OCI-LY7 (cell line): Measurements from ENCODE around the gene BTRC. TPM values are rescaled to one million over a fixed set of nuclear protein-coding genes. Genes with fewer than 3 reads are reported as not detected.

Experiments used
- BruUV-seq: library from RNA; stranded (reverse); fragments of 400-500 nt; replicated peaks from 2 replicates; lab custom pipeline; 2021; lab: Mats Ljungman, UMichigan
- CTCF ChIA-PET: fragments of 300-600 bp; sonication (Branson Sonifier 250); formaldehyde crosslinking; loops from one replicate; lab custom pipeline; 2022; ENCODE audit warnings: antibody characterized with exemption; ENCODE audit not compliant: unreplicated experiment; lab: Charles Lee
- POLR2A ChIA-PET: fragments of 300-600 bp; sonication (Branson Sonifier 250); formaldehyde crosslinking; loops from one replicate; lab custom pipeline; 2022; ENCODE audit warnings: antibody characterized with exemption; lab: Charles Lee
- DNase-seq: peaks from one replicate; pipeline ENCODE4 v3.0.0-alpha.2; 2015; ENCODE audit warnings: low spot score
- H2AFZ ChIP-seq: fragments of 200-600 bp; sonication (generic), shearing (Covaris generic); 2 replicates; pipeline ENCODE4 v1.6.1; 2014; ENCODE audit warnings: mild to moderate bottlenecking, antibody characterized with exemption, low read length, moderate library complexity
- H3K27ac ChIP-seq: fragments of 200-600 bp; sonication (generic); 2 replicates; pipeline ENCODE4 v1.5.1; 2014; ENCODE audit warnings: mixed run types, low read depth, mild to moderate bottlenecking, moderate library complexity, low read length, inconsistent platforms; ENCODE audit not compliant: poor library complexity, severe bottlenecking
- H3K36me3 ChIP-seq: fragments of 200-600 bp; sonication (generic); 2 replicates; pipeline ENCODE4 v1.6.1; 2014; ENCODE audit warnings: mild to moderate bottlenecking, antibody characterized with exemption, low read length, moderate library complexity, mixed read lengths; ENCODE audit not compliant: insufficient read depth
- H3K4me1 ChIP-seq: fragments of 200-600 bp; sonication (generic); 2 replicates; pipeline ENCODE4 v1.5.1; 2014; ENCODE audit warnings: mild to moderate bottlenecking, low read length; ENCODE audit not compliant: insufficient read depth, poor library complexity, severe bottlenecking
- H3K4me2 ChIP-seq: fragments of 200-600 bp; sonication (generic); 2 replicates; pipeline ENCODE4 v1.6.1; 2014; ENCODE audit warnings: mild to moderate bottlenecking, low read length
- H3K4me3 ChIP-seq: fragments of 200-600 bp; sonication (generic); 2 replicates; pipeline ENCODE4 v1.5.1; 2014; ENCODE audit warnings: mild to moderate bottlenecking, low read depth, low read length; ENCODE audit not compliant: poor library complexity, severe bottlenecking
- H3K79me2 ChIP-seq: fragments of 200-600 bp; sonication (generic); 2 replicates; pipeline ENCODE4 v1.6.1; 2016; ENCODE audit warnings: low read depth, mild to moderate bottlenecking, low read length, moderate library complexity, mixed read lengths; ENCODE audit not compliant: insufficient read depth
- H3K9me2 ChIP-seq: fragments of 200-600 bp; sonication (generic); 2 replicates; pipeline ENCODE4 v1.6.1; 2016; ENCODE audit warnings: mild to moderate bottlenecking, low read length, mixed read lengths; ENCODE audit not compliant: insufficient read depth
- H3K9me3 ChIP-seq: fragments of 200-600 bp; sonication (generic); 2 replicates; pipeline ENCODE4 v1.6.1; 2014; ENCODE audit warnings: mild to moderate bottlenecking, mixed run types, low read length, mixed read lengths
- H4K20me1 ChIP-seq: fragments of 200-600 bp; sonication (generic); 2 replicates; pipeline ENCODE4 v1.6.1; 2014; ENCODE audit warnings: mild to moderate bottlenecking, antibody characterized with exemption, low read length, moderate library complexity, mixed read lengths; ENCODE audit not compliant: insufficient read depth
- EZH2phosphoT487 ChIP-seq: fragments of 200-600 bp; sonication (generic); IDR thresholded peaks from 2 replicates; pipeline ENCODE4 v1.6.1; 2018; ENCODE audit warnings: low read depth, borderline replicate concordance, mild to moderate bottlenecking, mixed run types, antibody characterized with exemption, low read length, moderate library complexity, mixed read lengths
- intact Hi-C: fragments of 100-400 bp; cut with micrococcal nuclease; formaldehyde crosslinking; loops from one replicate; pipeline ENCODE4 v1.10.0; 2022; ENCODE audit not compliant: unreplicated experiment
- total RNA-seq, 2 experiments: library from RNA; depleted of rRNA in 1 of 2; stranded (reverse); fragments of >200 nt in 1 of 2; shearing (Covaris generic) in 1 of 2; gene quantifications; 2 replicates each; pipeline ENCODE4 v1.2.3, GENCODE V29; 2014 to 2022
- TF ChIP-seq, protein P1 (sequence below): fragments of 200-600 bp; sonication (generic); conservative IDR thresholded peaks from 2 replicates; pipeline ENCODE4 v1.5.1; 2014; ENCODE audit warnings: mild to moderate bottlenecking, antibody characterized with exemption, low read length, moderate library complexity, mixed read lengths

BTRC gene
- total RNA-seq, 2 experiments from 2014 or later: 6.1 to 17.8 TPM

GRCh38 chr10:101451261-101451660 is 97.3 kb downstream of the BTRC start:
- Histone ChIP-seq H3K4me2 (no peak overlapping the region), H3K4me1 (no peaks in the 10 kb centered on the region), H3K9me2 (no peaks in the 10 kb centered on the region), H4K20me1 (no peaks in the 10 kb centered on the region; the same call in 1 of the 2 replicates), H3K4me3 (no peak overlapping the region), H2AFZ (no peak overlapping the region), H3K27ac (no peak overlapping the region), H3K79me2 (no peaks in the 10 kb centered on the region), H3K9me3 (no peaks in the 10 kb centered on the region), H3K36me3 (no peaks in the 10 kb centered on the region)
- no peak for DNase-seq
- intact Hi-C loops: no loop called here
- CTCF ChIA-PET: no interaction called here
- BruUV-seq: no TSS peak
- no peak for TF ChIP-seq EZH2phosphoT487
- TF ChIP-seq, protein P1, sequence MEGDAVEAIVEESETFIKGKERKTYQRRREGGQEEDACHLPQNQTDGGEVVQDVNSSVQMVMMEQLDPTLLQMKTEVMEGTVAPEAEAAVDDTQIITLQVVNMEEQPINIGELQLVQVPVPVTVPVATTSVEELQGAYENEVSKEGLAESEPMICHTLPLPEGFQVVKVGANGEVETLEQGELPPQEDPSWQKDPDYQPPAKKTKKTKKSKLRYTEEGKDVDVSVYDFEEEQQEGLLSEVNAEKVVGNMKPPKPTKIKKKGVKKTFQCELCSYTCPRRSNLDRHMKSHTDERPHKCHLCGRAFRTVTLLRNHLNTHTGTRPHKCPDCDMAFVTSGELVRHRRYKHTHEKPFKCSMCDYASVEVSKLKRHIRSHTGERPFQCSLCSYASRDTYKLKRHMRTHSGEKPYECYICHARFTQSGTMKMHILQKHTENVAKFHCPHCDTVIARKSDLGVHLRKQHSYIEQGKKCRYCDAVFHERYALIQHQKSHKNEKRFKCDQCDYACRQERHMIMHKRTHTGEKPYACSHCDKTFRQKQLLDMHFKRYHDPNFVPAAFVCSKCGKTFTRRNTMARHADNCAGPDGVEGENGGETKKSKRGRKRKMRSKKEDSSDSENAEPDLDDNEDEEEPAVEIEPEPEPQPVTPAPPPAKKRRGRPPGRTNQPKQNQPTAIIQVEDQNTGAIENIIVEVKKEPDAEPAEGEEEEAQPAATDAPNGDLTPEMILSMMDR: no peak
- POLR2A ChIA-PET: no interaction called here

GRCh38 chr10:101451667-101452069 is 97.7 kb downstream of the BTRC start:
- Histone ChIP-seq H3K9me2 (no peaks in the 10 kb centered on the region), H4K20me1 (no peaks in the 10 kb centered on the region; the same call in 1 of the 2 replicates), H2AFZ (no peak overlapping the region), H3K4me1 (no peaks in the 10 kb centered on the region), H3K27ac (no peak overlapping the region), H3K9me3 (no peaks in the 10 kb centered on the region), H3K36me3 (no peaks in the 10 kb centered on the region), H3K4me3 (no peak overlapping the region), H3K4me2 (no peak overlapping the region), H3K79me2 (no peaks in the 10 kb centered on the region)
- CTCF ChIA-PET: no interaction called here
- POLR2A ChIA-PET: interaction anchor here (0.6 kb wide), 1 partner anchor 1465 kb away, joined by 6 read pairs; no protein-coding TSS in a partner anchor
- intact Hi-C loops: no loop called here
- DNase-seq: no peak
- no TSS peak for BruUV-seq
- TF ChIP-seq, protein P1: no peak
- no peak for TF ChIP-seq EZH2phosphoT487

DNA sequence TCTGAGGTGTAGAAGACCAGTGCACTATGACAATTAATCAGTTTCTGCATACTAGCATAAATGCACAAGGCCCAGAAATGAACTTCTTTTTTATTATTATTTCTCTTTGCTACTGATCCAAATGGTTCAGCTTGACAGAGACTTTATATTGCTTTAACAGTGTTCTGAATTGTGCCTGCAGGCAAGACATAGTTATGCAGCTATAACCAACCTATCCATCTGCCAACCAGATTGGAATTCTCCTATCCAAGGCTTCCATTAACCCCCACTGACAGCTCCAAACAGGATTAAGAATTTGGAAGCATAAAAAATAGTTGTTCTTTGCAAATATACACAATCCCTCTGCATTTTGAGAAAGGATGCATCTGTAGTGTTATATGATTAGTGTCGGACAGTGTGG is 98.2 kb downstream of the BTRC start:
- TF ChIP-seq, protein P1: no peak
- no peak for TF ChIP-seq EZH2phosphoT487
- Histone ChIP-seq H3K36me3 (no peaks in the 10 kb centered on the region), H3K79me2 (no peaks in the 10 kb centered on the region), H3K4me1 (no peaks in the 10 kb centered on the region), H3K4me2 (no peak overlapping the region), H3K9me2 (no peaks in the 10 kb centered on the region), H4K20me1 (no peaks in the 10 kb centered on the region; the same call in 1 of the 2 replicates), H3K4me3 (no peak overlapping the region), H3K9me3 (no peaks in the 10 kb centered on the region), H3K27ac (no peak overlapping the region), H2AFZ (no peak overlapping the region)
- POLR2A ChIA-PET: interaction anchor here (0.6 kb wide), 1 partner anchor 1466 kb away, joined by 6 read pairs; no protein-coding TSS in a partner anchor
- intact Hi-C loops: no loop called here
- no TSS peak for BruUV-seq
- DNase-seq: no peak
- CTCF ChIA-PET: no interaction called here
